ENCODE data around the gene RBM14.

DNA sequence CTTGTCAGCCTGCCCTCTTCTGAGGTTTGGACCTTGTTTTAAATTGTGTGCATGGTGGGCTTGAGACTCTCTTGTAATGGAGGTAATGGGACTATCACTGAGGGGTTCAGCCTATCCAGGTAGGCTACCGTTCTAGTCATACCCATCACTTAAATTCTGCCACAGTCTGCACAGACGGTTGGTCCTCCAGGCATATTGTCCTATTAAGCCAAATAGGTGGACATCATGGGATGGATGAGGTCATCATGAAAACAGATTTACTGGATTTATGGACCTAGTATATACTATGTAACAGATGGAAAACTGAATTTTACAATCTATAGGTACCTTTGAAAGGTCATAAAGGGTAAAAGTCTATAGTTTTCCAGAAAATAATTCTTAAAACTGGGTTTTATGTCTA lies 12.9 kb downstream of the RBM14 start:
- TF ChIP-seq, protein P1, sequence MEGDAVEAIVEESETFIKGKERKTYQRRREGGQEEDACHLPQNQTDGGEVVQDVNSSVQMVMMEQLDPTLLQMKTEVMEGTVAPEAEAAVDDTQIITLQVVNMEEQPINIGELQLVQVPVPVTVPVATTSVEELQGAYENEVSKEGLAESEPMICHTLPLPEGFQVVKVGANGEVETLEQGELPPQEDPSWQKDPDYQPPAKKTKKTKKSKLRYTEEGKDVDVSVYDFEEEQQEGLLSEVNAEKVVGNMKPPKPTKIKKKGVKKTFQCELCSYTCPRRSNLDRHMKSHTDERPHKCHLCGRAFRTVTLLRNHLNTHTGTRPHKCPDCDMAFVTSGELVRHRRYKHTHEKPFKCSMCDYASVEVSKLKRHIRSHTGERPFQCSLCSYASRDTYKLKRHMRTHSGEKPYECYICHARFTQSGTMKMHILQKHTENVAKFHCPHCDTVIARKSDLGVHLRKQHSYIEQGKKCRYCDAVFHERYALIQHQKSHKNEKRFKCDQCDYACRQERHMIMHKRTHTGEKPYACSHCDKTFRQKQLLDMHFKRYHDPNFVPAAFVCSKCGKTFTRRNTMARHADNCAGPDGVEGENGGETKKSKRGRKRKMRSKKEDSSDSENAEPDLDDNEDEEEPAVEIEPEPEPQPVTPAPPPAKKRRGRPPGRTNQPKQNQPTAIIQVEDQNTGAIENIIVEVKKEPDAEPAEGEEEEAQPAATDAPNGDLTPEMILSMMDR (IDR thresholded peaks at IDR 0.05): no peak
- TF ChIP-seq POLR2A (IDR thresholded peaks at IDR 0.05): no peak

Data from transverse colon (tissue), 3 donors.